Measurements from ENCODE around the gene ZNF580.

Gene ZNF580

DNA sequence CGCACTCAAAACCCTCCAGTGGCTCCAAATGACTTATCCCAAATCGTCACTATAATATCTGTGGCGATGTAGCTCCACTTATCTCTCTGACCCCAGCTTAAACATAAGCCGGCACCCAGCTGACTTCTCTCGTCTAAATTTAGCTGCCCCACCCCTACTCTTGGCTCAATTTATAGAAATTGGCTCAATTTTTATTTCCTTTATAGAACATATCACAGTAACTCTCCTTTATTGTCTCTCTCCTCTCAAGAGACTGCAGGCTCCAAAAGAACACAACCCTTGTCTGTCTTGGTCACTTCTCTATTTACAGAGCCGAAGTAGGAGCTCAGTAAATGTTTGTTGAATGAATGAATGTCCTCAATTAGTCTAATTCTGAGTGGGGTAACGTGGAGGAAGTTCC, 17.2 kb upstream of the ZNF580 start:
- Histone ChIP-seq H3K4me1 (no peaks in the 10 kb centered on the region), H3K27me3 (ENCODE audit: low read depth) (no peaks in the 10 kb centered on the region), H3K36me3 (replicated peaks) (no peaks in the 10 kb centered on the region), H3K4me3 (peak overlapping the region; percentile 13), H3K9me3 (no peaks in the 10 kb centered on the region)
- DNase-seq (ENCODE audit: low spot score in 2 of 2): no peak
- in situ Hi-C loops (cut with MboI; ENCODE audit: low sequenced_read_pairs): no loop called here

DNA sequence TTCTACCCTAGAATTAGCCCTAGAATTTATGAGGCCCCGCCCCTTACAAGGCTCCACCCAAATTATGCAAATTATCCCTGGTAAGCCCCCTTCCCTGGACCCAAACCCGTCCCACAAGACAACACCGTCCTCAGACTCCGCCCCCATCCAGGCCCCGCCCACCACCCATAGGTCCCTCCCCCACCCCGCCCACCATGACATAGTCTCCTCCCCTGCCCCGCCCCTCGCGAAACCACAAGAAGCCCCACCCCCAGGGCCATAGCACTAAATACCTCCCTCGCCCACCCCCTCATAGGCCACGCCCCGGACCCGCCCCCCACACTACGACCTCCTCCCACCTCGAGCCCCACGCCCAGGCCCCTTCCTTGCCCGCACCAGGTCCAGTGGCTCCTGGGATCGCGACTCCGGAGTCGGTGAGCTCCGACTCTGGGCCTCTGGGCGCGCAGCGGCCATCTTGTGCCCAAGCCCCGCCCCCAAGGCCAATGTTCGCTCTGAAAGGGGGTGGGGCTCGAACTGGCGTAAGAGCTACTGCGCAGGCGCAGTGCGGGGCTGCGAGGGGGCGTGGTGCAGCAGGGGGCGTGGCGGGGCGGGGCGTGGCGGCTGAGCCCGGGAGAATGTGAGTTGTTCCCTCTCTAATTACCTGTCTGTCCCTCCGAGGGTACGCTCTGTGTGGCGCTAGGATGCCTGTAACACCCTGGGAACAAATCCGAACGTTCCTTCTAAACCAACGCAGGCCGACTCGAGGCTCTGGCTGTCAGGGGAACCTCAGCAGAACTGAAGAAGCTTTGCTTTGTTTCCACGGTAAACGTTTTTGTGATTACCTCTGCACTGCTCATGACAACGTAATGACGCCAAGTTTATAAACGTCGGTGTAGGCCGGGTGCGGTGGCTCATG, 16.4 kb upstream of the ZNF580 start, which contains the start of gene ZNF784:
Gene ZNF784, minus strand, starts transcription at position 458 of the 895 bp plus-strand sequence. Its CDS starts 5 bp downstream, at position 453.
- Histone ChIP-seq H3K36me3 (replicated peaks) (no peaks in the 10 kb centered on the region), H3K27me3 (ENCODE audit: low read depth) (no peaks in the 10 kb centered on the region; the same call in 1 of the 2 replicates), H3K9me3 (no peaks in the 10 kb centered on the region), H3K4me1 (no peaks in the 10 kb centered on the region), H3K4me3 (peak within 1 kb of the TSS; percentile 48)
- peak; percentile 87 to 95 for DNase-seq (ENCODE audit: low spot score in 2 of 2)
- in situ Hi-C loops (cut with MboI; ENCODE audit: low sequenced_read_pairs): loop anchor here (5.0 kb wide), 1 partner anchor 107 kb away; no protein-coding TSS in a partner anchor

DNA sequence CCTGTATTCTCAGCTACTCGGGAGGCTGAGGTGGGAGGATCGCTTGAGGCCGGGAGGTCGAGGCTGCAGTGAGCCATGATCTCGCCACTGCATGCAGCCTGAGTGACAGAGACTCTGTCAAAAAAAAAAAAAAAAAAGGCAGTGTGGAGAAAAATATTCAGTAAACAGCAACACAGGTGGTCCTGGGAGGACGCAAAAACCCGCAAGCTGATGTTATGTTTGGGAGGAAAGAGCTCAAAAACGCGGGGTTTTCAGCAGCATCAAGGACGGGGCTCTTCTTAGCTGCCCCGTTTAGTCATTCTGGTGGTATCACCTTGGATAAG, 15.8 kb upstream of the ZNF580 start:
- no peak for DNase-seq (ENCODE audit: low spot score in 2 of 2)
- no peaks in the 10 kb centered on the region; the same call in 1 of the 2 replicates for H3K27me3 ChIP-seq (ENCODE audit: low read depth)
- in situ Hi-C loops (cut with MboI; ENCODE audit: low sequenced_read_pairs): loop anchor here (5.0 kb wide), 1 partner anchor 108 kb away; no protein-coding TSS in a partner anchor
- H3K4me3 ChIP-seq: peak overlapping the region; percentile 48
- no peaks in the 10 kb centered on the region for H3K4me1 ChIP-seq
- H3K36me3 ChIP-seq (replicated peaks): no peaks in the 10 kb centered on the region
- no peaks in the 10 kb centered on the region for H3K9me3 ChIP-seq

DNA sequence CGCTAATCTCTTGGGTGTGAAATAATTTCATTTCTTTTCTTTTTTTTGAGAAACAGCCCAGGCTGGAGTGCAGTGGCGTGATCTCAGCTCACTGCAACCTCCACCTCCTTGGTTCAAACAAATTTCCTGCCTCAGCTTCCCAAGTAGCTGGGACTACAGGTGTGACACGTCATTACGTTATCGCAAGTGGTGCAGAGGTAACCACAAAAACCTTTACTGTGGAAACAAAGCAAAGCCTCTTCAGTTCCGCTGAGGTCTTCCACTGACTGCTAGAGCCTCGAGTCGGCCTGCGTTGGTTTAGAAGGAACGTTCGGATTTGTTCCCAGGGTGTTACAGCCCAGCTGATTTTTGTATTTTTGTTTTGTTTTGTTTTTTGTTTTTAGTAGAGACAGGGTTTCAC, 14.5 kb upstream of the ZNF580 start:
- H3K9me3 ChIP-seq: no peaks in the 10 kb centered on the region
- H3K4me3 ChIP-seq: no peak overlapping the region
- H3K4me1 ChIP-seq: no peaks in the 10 kb centered on the region
- in situ Hi-C loops (cut with MboI; ENCODE audit: low sequenced_read_pairs): loop anchor here (5.0 kb wide), 1 partner anchor 109 kb away; no protein-coding TSS in a partner anchor
- H3K27me3 ChIP-seq (ENCODE audit: low read depth): no peaks in the 10 kb centered on the region; the same call in 1 of the 2 replicates
- no peak for DNase-seq (ENCODE audit: low spot score in 2 of 2)
- H3K36me3 ChIP-seq (replicated peaks): no peaks in the 10 kb centered on the region

DNA sequence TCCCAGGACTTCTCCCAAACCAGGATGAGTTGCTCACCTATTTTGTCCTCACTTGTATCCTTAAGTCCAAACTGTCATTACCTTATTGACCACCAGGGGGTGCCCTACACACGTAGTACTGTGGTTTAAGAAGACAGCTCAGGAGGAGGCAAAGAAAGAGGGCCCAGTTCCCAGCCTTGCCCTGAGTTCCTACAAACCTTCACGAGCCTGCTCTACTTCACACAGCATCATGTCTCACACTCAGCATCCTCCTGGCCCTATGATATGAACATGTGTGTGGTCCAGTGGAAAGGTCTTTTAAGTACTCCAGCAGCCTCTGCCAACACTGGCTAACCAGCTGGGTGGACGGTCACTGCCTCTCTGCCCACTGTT, 8.4 kb upstream of the ZNF580 start:
- 0 out of 2 replicates have a peak, but pooled peaks cover 3% of the 10 kb centered on the region for H3K36me3 ChIP-seq (replicated peaks)
- no peaks in the 10 kb centered on the region; the same call in 1 of the 2 replicates for H3K27me3 ChIP-seq (ENCODE audit: low read depth)
- no peak overlapping the region for H3K4me3 ChIP-seq
- peak; percentile 75 to 96 for DNase-seq (ENCODE audit: low spot score in 2 of 2)
- H3K9me3 ChIP-seq: no peaks in the 10 kb centered on the region
- H3K4me1 ChIP-seq: peaks cover 9% of the 10 kb centered on the region; the same call in 1 of the 2 replicates
- in situ Hi-C loops (cut with MboI; ENCODE audit: low sequenced_read_pairs): no loop called here

DNA sequence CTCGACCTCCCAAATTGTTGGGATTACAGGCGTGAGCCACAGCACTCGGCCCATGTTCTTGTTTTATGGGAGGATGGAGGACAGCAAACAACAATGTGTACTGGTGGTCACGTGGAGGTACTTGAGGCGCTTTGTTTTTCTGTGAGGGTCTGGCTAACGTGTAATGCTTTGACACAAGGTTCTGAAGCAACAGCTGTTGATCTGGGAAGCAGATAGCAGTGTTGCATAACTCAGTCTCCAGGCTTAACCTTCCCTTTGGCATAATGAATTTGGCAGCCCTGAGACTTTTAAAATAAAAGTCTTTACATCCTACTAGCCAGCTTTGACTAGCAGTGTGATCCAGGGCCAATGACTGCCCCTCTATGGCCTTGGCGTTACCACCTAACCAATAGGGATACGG, 6.9 kb upstream of the ZNF580 start:
- no peak for DNase-seq (ENCODE audit: low spot score in 2 of 2)
- H3K9me3 ChIP-seq: no peaks in the 10 kb centered on the region
- in situ Hi-C loops (cut with MboI; ENCODE audit: low sequenced_read_pairs): no loop called here
- H3K4me3 ChIP-seq: peak overlapping the region; percentile 68; the same call in 1 of the 2 replicates
- no peaks in the 10 kb centered on the region; the same call in 1 of the 2 replicates for H3K27me3 ChIP-seq (ENCODE audit: low read depth)
- peaks cover 9% of the 10 kb centered on the region; the same call in 1 of the 2 replicates for H3K4me1 ChIP-seq
- H3K36me3 ChIP-seq (replicated peaks): 0 out of 2 replicates have a peak, but pooled peaks cover 3% of the 10 kb centered on the region

DNA sequence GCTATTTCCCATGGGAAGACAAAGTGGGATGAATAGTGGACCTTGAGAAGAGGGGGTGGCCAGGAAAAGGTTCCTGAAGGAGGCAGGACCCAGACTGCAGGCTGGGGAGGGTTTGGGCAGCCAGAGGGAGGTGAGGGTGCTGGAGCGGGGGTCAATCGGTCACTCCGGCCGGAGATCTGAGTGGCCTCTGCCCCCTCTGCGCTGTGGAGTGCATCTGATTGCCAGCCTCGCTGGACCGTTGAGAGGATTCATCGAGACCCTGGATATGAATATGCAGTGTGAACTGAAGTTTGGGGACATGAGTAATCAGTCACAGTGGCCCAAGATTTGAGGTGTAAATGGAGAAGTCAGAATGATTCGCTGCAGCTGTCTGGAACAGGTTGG, 5.5 kb upstream of the ZNF580 start:
- H3K9me3 ChIP-seq: no peaks in the 10 kb centered on the region
- DNase-seq (ENCODE audit: low spot score in 2 of 2): no peak
- in situ Hi-C loops (cut with MboI; ENCODE audit: low sequenced_read_pairs): no loop called here
- peak overlapping the region; percentile 68 for H3K4me3 ChIP-seq
- 0 out of 2 replicates have a peak, but pooled peaks cover 3% of the 10 kb centered on the region for H3K36me3 ChIP-seq (replicated peaks)
- peaks cover 17% of the 10 kb centered on the region for H3K4me1 ChIP-seq
- H3K27me3 ChIP-seq (ENCODE audit: low read depth): no peaks in the 10 kb centered on the region

DNA sequence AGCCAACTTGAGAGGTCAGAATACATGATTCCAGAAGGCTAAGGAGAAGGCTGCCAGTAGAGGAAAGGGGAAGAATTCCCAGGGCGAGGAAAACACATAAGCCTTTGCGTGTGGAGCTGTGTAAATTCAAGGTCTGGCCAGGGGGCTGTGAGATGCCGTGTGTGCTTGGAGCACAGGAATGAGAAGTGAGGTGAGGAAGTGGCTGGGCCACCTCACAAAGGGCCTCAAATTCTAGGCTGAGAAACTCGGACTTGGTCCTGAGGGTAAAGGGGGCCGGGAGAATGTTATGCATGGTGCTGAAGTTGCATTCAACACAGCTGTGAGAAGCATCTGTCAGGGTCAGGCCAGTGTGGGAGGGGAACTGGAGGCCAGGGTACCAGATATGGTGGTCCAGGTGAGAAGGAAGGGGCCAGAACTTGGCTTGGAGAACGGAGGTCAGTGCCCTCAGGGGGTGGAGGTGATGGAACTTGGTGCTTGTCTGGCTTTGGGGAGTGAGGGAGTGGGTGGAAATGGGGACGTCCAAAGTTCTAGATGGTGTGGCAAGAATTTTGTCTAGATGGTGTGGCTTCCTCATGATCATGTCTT, 4.9 kb upstream of the ZNF580 start:
- 0 out of 2 replicates have a peak, but pooled peaks cover 3% of the 10 kb centered on the region for H3K36me3 ChIP-seq (replicated peaks)
- in situ Hi-C loops (cut with MboI; ENCODE audit: low sequenced_read_pairs): no loop called here
- H3K9me3 ChIP-seq: no peaks in the 10 kb centered on the region
- H3K4me1 ChIP-seq: peaks cover 20% of the 10 kb centered on the region
- no peak for DNase-seq (ENCODE audit: low spot score in 2 of 2)
- H3K4me3 ChIP-seq: peak overlapping the region; percentile 68
- no peaks in the 10 kb centered on the region for H3K27me3 ChIP-seq (ENCODE audit: low read depth)

DNA sequence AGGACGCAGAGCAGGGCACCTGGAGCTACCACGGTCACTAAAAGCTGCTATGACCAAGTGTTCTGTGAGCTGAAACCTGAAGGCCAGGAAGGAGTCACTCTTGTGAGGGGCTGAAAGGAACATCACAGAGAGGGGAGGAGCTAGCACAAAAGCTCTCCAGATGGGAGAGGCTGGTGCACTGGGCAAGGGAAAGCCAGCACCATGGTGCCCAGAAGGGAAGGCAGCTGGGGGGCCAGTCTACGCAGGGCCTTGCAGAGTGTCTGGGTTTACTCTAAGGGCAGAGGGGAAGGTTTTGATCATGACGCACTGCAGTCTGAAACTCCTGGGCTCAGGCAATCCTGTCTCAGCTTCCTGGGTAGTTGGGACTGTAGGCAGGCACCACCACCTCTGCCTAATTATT, 4.1 kb upstream of the ZNF580 start:
- H3K36me3 ChIP-seq (replicated peaks): 0 out of 2 replicates have a peak, but pooled peaks cover 3% of the 10 kb centered on the region
- no peak for DNase-seq (ENCODE audit: low spot score in 2 of 2)
- no peaks in the 10 kb centered on the region for H3K9me3 ChIP-seq
- H3K4me3 ChIP-seq: no peak overlapping the region
- H3K4me1 ChIP-seq: peaks cover 20% of the 10 kb centered on the region
- in situ Hi-C loops (cut with MboI; ENCODE audit: low sequenced_read_pairs): no loop called here
- no peaks in the 10 kb centered on the region for H3K27me3 ChIP-seq (ENCODE audit: low read depth)

DNA sequence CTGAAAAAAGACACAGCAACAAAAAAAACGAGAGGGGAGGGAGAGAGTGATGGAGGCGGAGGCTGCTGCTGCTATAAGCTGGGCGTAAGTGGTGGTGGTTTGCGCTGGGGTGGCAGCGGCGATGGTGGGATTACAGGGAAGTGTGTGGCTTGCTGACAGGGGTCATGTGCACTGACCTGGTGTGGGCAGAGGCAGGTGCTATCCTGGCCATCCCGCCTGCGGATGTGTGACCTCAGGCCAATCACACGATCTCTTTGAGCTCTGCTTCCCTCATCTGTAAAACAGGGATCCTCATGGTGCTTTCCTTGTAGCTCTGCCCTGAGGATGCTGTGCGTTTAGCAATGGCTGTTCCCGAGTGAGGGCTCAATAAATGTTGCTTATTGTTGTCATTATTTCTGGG, 3.3 kb upstream of the ZNF580 start:
- Histone ChIP-seq H3K4me1 (peaks cover 20% of the 10 kb centered on the region), H3K4me3 (no peak overlapping the region), H3K36me3 (replicated peaks) (0 out of 2 replicates have a peak, but pooled peaks cover 3% of the 10 kb centered on the region), H3K27me3 (ENCODE audit: low read depth) (no peaks in the 10 kb centered on the region), H3K9me3 (no peaks in the 10 kb centered on the region)
- in situ Hi-C loops (cut with MboI; ENCODE audit: low sequenced_read_pairs): no loop called here
- no peak for DNase-seq (ENCODE audit: low spot score in 2 of 2)

DNA sequence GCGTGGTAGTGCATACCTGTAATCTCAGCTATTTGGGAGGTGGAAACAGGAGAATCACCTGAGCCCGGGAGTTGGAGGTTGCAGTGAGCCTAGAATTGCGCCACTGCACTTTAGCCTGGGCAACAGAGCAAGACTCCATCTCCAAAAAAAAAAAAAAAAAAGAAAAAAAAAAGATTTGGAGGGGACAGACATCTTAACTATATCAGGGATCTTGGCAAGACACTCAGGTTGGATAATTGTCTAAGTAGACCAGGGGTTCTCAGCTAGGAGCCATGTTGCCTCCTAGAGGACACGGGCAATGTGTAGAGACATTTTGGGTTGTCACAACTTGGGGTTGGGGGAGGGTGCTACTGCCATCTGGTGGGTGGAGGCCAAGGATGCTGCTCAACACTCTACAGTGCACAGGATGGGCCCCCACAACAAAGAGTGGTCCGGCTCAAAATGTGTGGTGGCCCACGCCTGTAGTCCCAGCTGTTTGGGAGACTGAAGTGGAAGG, 1.9 kb upstream of the ZNF580 start:
- no peaks in the 10 kb centered on the region for H3K9me3 ChIP-seq
- in situ Hi-C loops (cut with MboI; ENCODE audit: low sequenced_read_pairs): no loop called here
- no peak overlapping the region for H3K4me3 ChIP-seq
- H3K36me3 ChIP-seq (replicated peaks): 0 out of 2 replicates have a peak, but pooled peaks cover 3% of the 10 kb centered on the region
- no peaks in the 10 kb centered on the region for H3K27me3 ChIP-seq (ENCODE audit: low read depth)
- H3K4me1 ChIP-seq: peaks cover 27% of the 10 kb centered on the region
- DNase-seq (ENCODE audit: low spot score in 2 of 2): peak; percentile 69 to 85

DNA sequence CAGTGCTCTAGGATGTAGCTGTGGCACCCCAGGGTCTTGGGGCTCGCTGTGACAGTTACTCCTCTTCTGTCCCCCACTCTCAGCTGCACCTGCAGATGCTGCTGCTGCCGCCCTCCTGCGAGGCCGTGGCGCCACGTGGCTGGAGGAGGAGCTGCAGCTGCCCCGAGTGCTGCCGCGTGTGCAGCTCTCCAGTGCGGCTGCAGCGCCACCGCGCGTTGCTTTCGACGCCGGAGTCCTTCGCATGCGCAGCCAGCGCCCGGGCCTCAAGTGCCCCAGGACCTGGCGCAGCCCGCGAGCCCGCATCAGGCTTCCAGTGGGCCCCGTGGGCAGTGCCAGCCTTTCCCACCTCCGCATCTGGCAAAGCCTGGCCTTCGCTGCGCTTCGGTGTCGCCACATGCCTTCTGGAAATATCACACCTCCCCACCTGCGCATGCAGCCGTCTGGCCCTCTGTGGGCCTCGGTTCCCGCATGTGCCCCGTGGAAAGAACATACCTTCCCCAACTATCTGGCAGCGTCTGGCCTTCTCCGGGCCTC, 692 bp upstream of the ZNF580 start:
- no peaks in the 10 kb centered on the region for H3K9me3 ChIP-seq
- peak overlapping the region; percentile 78 for H3K4me3 ChIP-seq
- in situ Hi-C loops (cut with MboI; ENCODE audit: low sequenced_read_pairs): no loop called here
- H3K4me1 ChIP-seq: peaks cover 27% of the 10 kb centered on the region
- no peaks in the 10 kb centered on the region for H3K27me3 ChIP-seq (ENCODE audit: low read depth)
- DNase-seq (ENCODE audit: low spot score in 2 of 2): no peak
- peaks cover 10% of the 10 kb centered on the region for H3K36me3 ChIP-seq (replicated peaks)

DNA sequence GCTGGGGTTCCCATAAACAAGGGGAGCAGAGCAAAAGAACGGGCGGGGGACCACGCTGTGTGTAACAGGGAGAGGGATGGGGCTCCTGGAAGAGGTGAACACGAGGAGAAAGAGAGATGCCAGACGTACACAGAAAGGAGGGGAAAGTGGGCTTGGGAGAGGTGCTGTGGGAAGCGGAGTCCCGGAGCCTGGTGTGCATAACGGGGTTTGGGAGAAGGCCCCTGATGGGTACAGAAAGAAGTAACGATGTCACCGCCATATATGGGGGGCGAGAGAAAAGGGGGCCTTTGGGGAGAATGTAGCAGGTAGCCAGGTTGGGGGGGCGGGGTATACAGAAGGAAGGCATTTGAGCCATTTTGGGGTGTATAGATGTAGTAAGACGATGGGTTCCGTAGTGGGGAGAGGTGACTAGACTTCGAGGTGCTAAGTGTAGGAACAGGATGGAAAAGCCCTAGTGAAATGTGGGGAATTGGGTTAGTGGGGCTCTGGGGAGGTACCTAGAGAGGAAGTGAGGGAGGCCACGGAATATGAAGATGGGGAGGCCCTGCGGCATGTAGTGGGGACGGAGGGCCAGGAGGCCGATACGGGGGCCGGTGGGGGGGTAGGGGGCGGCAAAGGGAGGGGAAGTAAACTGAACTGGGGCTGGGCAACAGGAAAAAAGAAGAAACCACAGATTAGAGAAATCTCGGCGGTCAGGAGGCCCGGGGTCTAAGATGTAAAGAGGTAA, 787 bp downstream of the ZNF580 start:
- Histone ChIP-seq H3K27me3 (ENCODE audit: low read depth) (no peaks in the 10 kb centered on the region), H3K36me3 (replicated peaks) (peaks cover 19% of the 10 kb centered on the region), H3K4me3 (peak overlapping the region; percentile 78), H3K9me3 (no peaks in the 10 kb centered on the region), H3K4me1 (peaks cover 19% of the 10 kb centered on the region)
- in situ Hi-C loops (cut with MboI; ENCODE audit: low sequenced_read_pairs): no loop called here
- DNase-seq (ENCODE audit: low spot score in 2 of 2): no peak
